Astrocyte (in vitro differentiated cells and primary cell): Measurements from ENCODE around the gene TMTC2.
"Not testable (repeated sequence)": the region's sequence is repeated elsewhere in the genome, so short reads cannot be mapped to it uniquely, and the experiment has no call there.

Experiments used
- CTCF ChIP-seq: IDR thresholded peaks from 2 replicates; pipeline ENCODE4 v1.5.1; 2011; ENCODE audit warnings: low read depth, mild to moderate bottlenecking, inconsistent platforms, low read length, moderate library complexity; ENCODE audit not compliant: insufficient read depth
- EZH2 ChIP-seq: IDR thresholded peaks from 2 replicates; pipeline ENCODE4 v1.6.1; 2012; ENCODE audit warnings: mild to moderate bottlenecking, low read length, inconsistent platforms; ENCODE audit not compliant: insufficient read depth

GRCh38 chr12:82765206-82765605, 78.5 kb downstream of the TMTC2 start:
- not testable (repeated sequence) for TF ChIP-seq CTCF, EZH2
